C4-2B (cell line): ENCODE measurements around the gene PDE2A.

Source experiments
- H3K27ac ChIP-seq: fragments of 450-650 bp; 2 replicates; pipeline ENCODE4 v1.5.1; 2017
- CTCF ChIP-seq: fragments of 450-650 bp; conservative IDR thresholded peaks from 2 replicates; pipeline ENCODE4 v1.5.1; 2017; ENCODE audit warnings: mild to moderate bottlenecking
- ZFX ChIP-seq: fragments of 450-650 bp; IDR thresholded peaks from 2 replicates; pipeline ENCODE4 v1.6.1; 2017

PDE2A gene

GRCh38 chr11:72589802-72590761 is 84.1 kb downstream of the PDE2A start:
- peak; percentile 77 for TF ChIP-seq CTCF
- TF ChIP-seq ZFX, result no peak
- H3K27ac ChIP-seq, result no peak overlapping the region

GRCh38 chr11:72588421-72589410 is 85.5 kb downstream of the PDE2A start:
- no peak overlapping the region for H3K27ac ChIP-seq
- TF ChIP-seq CTCF (no peak), ZFX (no peak)

- no peak for TF ChIP-seq CTCF
- TF ChIP-seq ZFX, result no peak
- H3K27ac ChIP-seq, result no peak overlapping the region
Measured at GRCh38 chr11:72587696-72588095, 86.5 kb downstream of the PDE2A start.

- TF ChIP-seq CTCF (no peak), ZFX (no peak)
- no peak overlapping the region for H3K27ac ChIP-seq
Measured at GRCh38 chr11:72586321-72587090, 87.7 kb downstream of the PDE2A start.

- no peak overlapping the region for H3K27ac ChIP-seq
- TF ChIP-seq ZFX (no peak), CTCF (peak; percentile 97)
Measured at GRCh38 chr11:72585762-72586311, 88.4 kb downstream of the PDE2A start.

GRCh38 chr11:72584939-72585597 is 89.2 kb downstream of the PDE2A start:
- H3K27ac ChIP-seq, result no peak overlapping the region
- TF ChIP-seq ZFX, result no peak
